GM12878 (cell line): ENCODE data around the gene VPREB1.

ENCODE experiments used
- BCL11A ChIP-seq: IDR thresholded peaks from 2 replicates; pipeline ENCODE4 v1.6.1; 2011; ENCODE audit warnings: low read depth, low read length
- BRCA1 ChIP-seq: IDR thresholded peaks from 2 replicates; pipeline ENCODE4 v1.6.1; 2011; ENCODE audit warnings: low read depth, low read length, improper control_type of control experiment
- CTCF ChIP-seq, 3 experiments: IDR thresholded peaks in 2 of 3; conservative IDR thresholded peaks in 1 of 3; 2 replicates each; pipeline ENCODE4 v1.5.1; 2011; ENCODE audit warnings: low read depth in 3 of 3, low read length in 3 of 3, mild to moderate bottlenecking in 3 of 3, control low read depth in 2 of 3, moderate library complexity in 2 of 3, inconsistent platforms in 1 of 3, mixed read lengths in 1 of 3; ENCODE audit not compliant: control insufficient read depth in 2 of 3, insufficient read depth in 1 of 3; ENCODE audit errors: extremely low read depth in 1 of 3
- HDAC2 ChIP-seq: fragments of 200-600 bp; sonication (generic); IDR thresholded peaks from 2 replicates; pipeline ENCODE4 v1.6.1; 2017
- NFYB ChIP-seq: IDR thresholded peaks from 2 replicates; pipeline ENCODE4 v1.6.1; 2011; ENCODE audit warnings: low read depth, mild to moderate bottlenecking, low read length, improper control_type of control experiment, moderate library complexity; ENCODE audit not compliant: insufficient read depth
- PBX3 ChIP-seq: IDR thresholded peaks from 2 replicates; pipeline ENCODE4 v1.6.1; 2011; ENCODE audit warnings: mild to moderate bottlenecking, low read depth, low read length, moderate library complexity; ENCODE audit not compliant: insufficient replicate concordance
- POLR2A ChIP-seq: IDR thresholded peaks from 2 replicates; pipeline ENCODE4 v1.6.1; 2011; ENCODE audit warnings: low read depth, mild to moderate bottlenecking, low read length
- POLR2AphosphoS5 ChIP-seq: IDR thresholded peaks from 2 replicates; pipeline ENCODE4 v1.6.1; 2011; ENCODE audit warnings: mild to moderate bottlenecking, low read length, inconsistent platforms
- POU2F2 ChIP-seq: IDR thresholded peaks from 3 replicates; pipeline ENCODE4 v1.6.1; 2011; ENCODE audit warnings: low read depth, mild to moderate bottlenecking, low read length, borderline replicate concordance
- STAT3 ChIP-seq: IDR thresholded peaks from 2 replicates; pipeline ENCODE4 v1.6.1; 2011; ENCODE audit warnings: low read depth, low read length, improper control_type of control experiment
- TAF1 ChIP-seq: IDR thresholded peaks from 2 replicates; pipeline ENCODE4 v1.6.1; 2011; ENCODE audit warnings: mild to moderate bottlenecking, low read depth, low read length, borderline replicate concordance

GRCh38 chr22:22198751-22199150, 45.8 kb upstream of the VPREB1 start:
- no peak for TF ChIP-seq POLR2AphosphoS5
- no peak for TF ChIP-seq CTCF (IDR thresholded peaks at IDR 0.05 in 2 of 3, conservative IDR thresholded peaks at IDR 0.05 in 1 of 3; ENCODE audit: control insufficient read depth in 2 of 3, extremely low read depth in 1 of 3, insufficient read depth in 1 of 3, low read depth in 3 of 3, low read length in 3 of 3)
- TF ChIP-seq HDAC2 = no peak
- TF ChIP-seq PBX3 = no peak
- TF ChIP-seq POU2F2 = no peak
- no peak for TF ChIP-seq STAT3
- no peak for TF ChIP-seq BRCA1
- no peak for TF ChIP-seq POLR2A
- TF ChIP-seq NFYB = no peak
- TF ChIP-seq TAF1 = no peak
- TF ChIP-seq BCL11A = no peak
